SU-DHL-6 (cell line): Measurements from ENCODE around the gene TMED10.
"Not testable (repeated sequence)": the region's sequence is repeated elsewhere in the genome, so short reads cannot be mapped to it uniquely, and the experiment has no call there.

Experiments
- H2AFZ ChIP-seq: fragments of 200-600 bp; sonication (generic); 2 replicates; pipeline ENCODE4 v1.6.1; 2014; ENCODE audit warnings: low read depth, mild to moderate bottlenecking, moderate library complexity, mixed read lengths, antibody characterized with exemption, low read length; ENCODE audit not compliant: severe bottlenecking
- H3F3A ChIP-seq: fragments of 200-600 bp; shearing (Covaris generic); 2 replicates; pipeline ENCODE4 v1.6.0; 2016; ENCODE audit warnings: antibody characterized with exemption, mild to moderate bottlenecking; ENCODE audit not compliant: insufficient read depth
- H3K27ac ChIP-seq: fragments of 200-600 bp; sonication (generic); 2 replicates; pipeline ENCODE4 v1.5.1; 2016; ENCODE audit warnings: low read depth, mild to moderate bottlenecking, low read length, moderate library complexity, mixed read lengths
- H3K27me3 ChIP-seq: fragments of 200-600 bp; sonication (generic), shearing (Covaris generic); 2 replicates; pipeline ENCODE4 v1.6.0; 2014; ENCODE audit warnings: mild to moderate bottlenecking, low read length
- H3K36me3 ChIP-seq: fragments of 200-600 bp; sonication (generic); 2 replicates; pipeline ENCODE4 v1.6.1; 2014; ENCODE audit warnings: mild to moderate bottlenecking, low read length, mixed read lengths
- H3K4me2 ChIP-seq: fragments of 300-600, 200-600 bp; shearing (Covaris generic), sonication (generic); 2 replicates; pipeline ENCODE4 v1.6.0; 2014; ENCODE audit warnings: low read length, low read depth, mild to moderate bottlenecking; ENCODE audit not compliant: poor library complexity, severe bottlenecking
- H3K4me3 ChIP-seq: fragments of 200-600 bp; sonication (generic); 2 replicates; pipeline ENCODE4 v1.5.1; 2014; ENCODE audit warnings: antibody characterized with exemption, low read length, mild to moderate bottlenecking, mixed read lengths; ENCODE audit not compliant: insufficient read depth, poor library complexity, severe bottlenecking
- H3K79me2 ChIP-seq: fragments of 200-600 bp; sonication (generic); 2 replicates; pipeline ENCODE4 v1.6.1; 2014; ENCODE audit warnings: mild to moderate bottlenecking, low read length, moderate library complexity; ENCODE audit not compliant: insufficient read depth
- H3K9ac ChIP-seq: fragments of 200-600 bp; sonication (generic); 2 replicates; pipeline ENCODE4 v1.7.0; 2014; ENCODE audit warnings: mild to moderate bottlenecking, low read length
- H3K9me2 ChIP-seq: fragments of 200-600 bp; sonication (generic); replicated peaks from 2 replicates; pipeline ENCODE4 v1.6.1; 2014; ENCODE audit warnings: low read length; ENCODE audit not compliant: insufficient read depth
- H3K9me3 ChIP-seq: fragments of 200-600 bp; sonication (generic); 2 replicates; pipeline ENCODE4 v1.6.1; 2014; ENCODE audit warnings: low read length, mixed read lengths; ENCODE audit not compliant: insufficient read depth
- H4K20me1 ChIP-seq: fragments of 200-600 bp; sonication (generic); 2 replicates; pipeline ENCODE4 v1.6.1; 2014; ENCODE audit warnings: low read depth, mild to moderate bottlenecking, antibody characterized with exemption, low read length, moderate library complexity, mixed read lengths
- EZH2phosphoT487 ChIP-seq: fragments of 200-600 bp; sonication (generic), shearing (Covaris generic); conservative IDR thresholded peaks from 2 replicates; pipeline ENCODE4 v1.6.1; 2018; ENCODE audit warnings: mild to moderate bottlenecking, antibody characterized with exemption, low read length, moderate library complexity, mixed read lengths
- TF ChIP-seq, protein P1 (sequence below): fragments of 200-600 bp; sonication (generic); IDR thresholded peaks from one replicate; pipeline ENCODE4 v1.5.1; 2017; ENCODE audit warnings: antibody characterized with exemption, mild to moderate bottlenecking, low read length, moderate library complexity; ENCODE audit not compliant: insufficient read depth, poor library complexity, severe bottlenecking

TMED10 gene

DNA sequence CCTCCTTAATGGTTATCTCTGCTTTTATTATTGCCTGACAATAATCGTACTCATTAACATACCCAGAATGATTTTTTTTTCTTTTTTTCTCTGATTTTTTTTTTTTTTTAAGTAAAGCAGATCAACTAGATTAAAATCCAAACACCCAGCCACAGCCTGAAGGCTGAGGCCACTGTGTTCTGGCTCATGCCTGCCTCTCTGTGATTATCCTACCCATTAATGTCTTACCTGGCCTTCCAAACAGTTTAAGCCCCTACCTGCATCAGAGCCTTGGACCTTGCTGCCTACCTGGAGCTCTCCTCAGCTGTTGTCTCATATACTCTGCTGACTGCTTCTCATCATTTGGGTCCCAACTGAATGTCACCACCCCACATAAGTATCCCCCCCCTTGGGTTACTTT lies 6.8 kb upstream of the TMED10 start:
- no peaks in the 10 kb centered on the region for H3K79me2 ChIP-seq
- no peak overlapping the region for H3K4me2 ChIP-seq
- H3K9me3 ChIP-seq = no peaks in the 10 kb centered on the region
- H3K27ac ChIP-seq = no peak overlapping the region
- H4K20me1 ChIP-seq = no peaks in the 10 kb centered on the region
- no peaks in the 10 kb centered on the region for H3K27me3 ChIP-seq
- TF ChIP-seq, protein P1, sequence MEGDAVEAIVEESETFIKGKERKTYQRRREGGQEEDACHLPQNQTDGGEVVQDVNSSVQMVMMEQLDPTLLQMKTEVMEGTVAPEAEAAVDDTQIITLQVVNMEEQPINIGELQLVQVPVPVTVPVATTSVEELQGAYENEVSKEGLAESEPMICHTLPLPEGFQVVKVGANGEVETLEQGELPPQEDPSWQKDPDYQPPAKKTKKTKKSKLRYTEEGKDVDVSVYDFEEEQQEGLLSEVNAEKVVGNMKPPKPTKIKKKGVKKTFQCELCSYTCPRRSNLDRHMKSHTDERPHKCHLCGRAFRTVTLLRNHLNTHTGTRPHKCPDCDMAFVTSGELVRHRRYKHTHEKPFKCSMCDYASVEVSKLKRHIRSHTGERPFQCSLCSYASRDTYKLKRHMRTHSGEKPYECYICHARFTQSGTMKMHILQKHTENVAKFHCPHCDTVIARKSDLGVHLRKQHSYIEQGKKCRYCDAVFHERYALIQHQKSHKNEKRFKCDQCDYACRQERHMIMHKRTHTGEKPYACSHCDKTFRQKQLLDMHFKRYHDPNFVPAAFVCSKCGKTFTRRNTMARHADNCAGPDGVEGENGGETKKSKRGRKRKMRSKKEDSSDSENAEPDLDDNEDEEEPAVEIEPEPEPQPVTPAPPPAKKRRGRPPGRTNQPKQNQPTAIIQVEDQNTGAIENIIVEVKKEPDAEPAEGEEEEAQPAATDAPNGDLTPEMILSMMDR = no peak
- no peak for TF ChIP-seq EZH2phosphoT487
- no peak overlapping the region for H3K4me3 ChIP-seq
- H2AFZ ChIP-seq = no peak overlapping the region
- H3F3A ChIP-seq = no peaks in the 10 kb centered on the region
- no peak overlapping the region for H3K9ac ChIP-seq
- H3K9me2 ChIP-seq = no peaks in the 10 kb centered on the region
- no peaks in the 10 kb centered on the region for H3K36me3 ChIP-seq

DNA sequence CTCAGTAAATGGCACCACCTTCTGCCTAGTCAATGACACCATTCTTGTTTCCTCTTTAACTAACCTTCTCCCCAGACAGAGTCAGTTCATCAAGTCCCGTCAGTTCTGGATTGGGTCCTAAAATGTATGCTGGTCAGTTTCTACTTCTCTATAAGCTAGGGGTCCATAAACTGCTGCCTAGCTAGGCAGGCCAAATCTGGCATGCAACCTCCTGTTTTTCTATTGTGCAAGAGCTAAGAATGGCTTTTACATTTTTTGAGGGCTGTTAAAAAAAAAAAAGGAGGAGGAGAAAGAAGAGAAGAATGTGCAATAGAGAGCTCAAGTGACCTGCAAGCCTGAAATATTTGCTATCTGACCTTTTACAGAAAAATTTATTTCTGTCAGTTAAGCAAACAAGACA lies 6.4 kb upstream of the TMED10 start:
- no peak overlapping the region for H3K4me3 ChIP-seq
- no peak overlapping the region for H2AFZ ChIP-seq

DNA sequence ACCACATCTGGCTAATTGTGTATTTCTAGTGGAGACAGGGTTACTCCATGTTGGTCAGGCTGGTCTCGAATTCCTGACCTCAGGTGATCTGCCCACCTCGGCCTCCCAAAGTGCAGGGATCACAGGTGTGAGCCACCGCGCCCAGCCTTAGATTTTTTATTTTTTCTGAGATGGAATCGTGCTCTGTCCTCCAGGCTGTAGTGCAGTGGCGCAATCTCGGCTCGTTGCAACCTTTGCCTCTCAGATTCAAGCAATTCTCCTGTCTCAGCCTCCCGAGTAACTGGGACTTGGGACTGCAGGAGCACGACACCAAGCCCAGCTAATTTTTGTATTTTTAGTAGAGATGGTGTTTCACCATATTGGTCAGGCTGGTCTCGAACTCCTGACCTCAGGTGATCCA lies 5.8 kb upstream of the TMED10 start:
- not testable (repeated sequence) for H3K27me3 ChIP-seq, H3F3A ChIP-seq, H3K4me2 ChIP-seq, H3K4me3 ChIP-seq, H4K20me1 ChIP-seq, H3K9ac ChIP-seq, H3K79me2 ChIP-seq, H3K36me3 ChIP-seq, H3K27ac ChIP-seq, H3K9me2 ChIP-seq, H2AFZ ChIP-seq, H3K9me3 ChIP-seq

More for the DNA sequence above, 6.4 kb upstream of the TMED10 start:
- Histone ChIP-seq H3K4me2 (no peak overlapping the region), H3K9me3 (no peaks in the 10 kb centered on the region), H3F3A (no peaks in the 10 kb centered on the region), H3K27me3 (no peaks in the 10 kb centered on the region), H3K36me3 (no peaks in the 10 kb centered on the region), H3K9me2 (no peaks in the 10 kb centered on the region), H4K20me1 (no peaks in the 10 kb centered on the region), H3K9ac (no peak overlapping the region), H3K27ac (no peak overlapping the region), H3K79me2 (no peaks in the 10 kb centered on the region)
- TF ChIP-seq, protein P1 = no peak
- TF ChIP-seq EZH2phosphoT487 = no peak

DNA sequence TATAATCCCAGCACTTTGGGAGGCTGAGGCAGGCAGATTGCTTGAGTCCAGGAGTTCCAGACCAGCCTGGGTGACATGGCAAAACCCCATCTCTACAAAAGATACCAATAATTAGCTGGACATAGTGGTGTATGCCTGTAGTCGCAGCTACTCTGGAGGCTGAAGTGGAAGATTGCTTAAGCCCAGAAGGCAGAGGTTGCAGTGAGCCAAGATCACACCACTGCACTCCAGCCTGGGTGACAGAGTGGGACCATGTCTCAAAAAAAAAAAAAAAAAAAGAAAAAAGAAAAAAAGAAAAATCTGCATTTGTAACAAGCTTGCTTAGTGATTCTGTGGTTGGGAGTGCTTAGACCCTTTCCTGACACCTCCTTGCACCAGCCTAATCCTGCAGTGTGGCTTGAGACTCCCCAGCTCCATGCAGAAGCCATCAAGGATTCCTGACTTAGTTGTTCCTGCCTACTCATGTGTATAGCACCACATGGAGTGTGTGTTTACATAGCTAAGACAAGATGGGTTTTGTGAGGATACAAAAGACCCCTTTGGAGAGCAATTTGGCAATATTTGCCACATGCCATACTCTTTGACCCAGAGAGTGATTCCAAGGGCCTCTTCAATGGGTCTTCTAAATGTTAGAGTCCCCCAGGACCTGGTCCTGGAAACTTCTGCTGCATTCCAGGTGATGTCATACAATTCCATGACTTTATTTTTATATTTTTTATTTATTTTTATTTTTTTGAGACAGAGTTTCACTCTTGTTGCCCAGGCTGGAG lies 5.1 kb upstream of the TMED10 start:
- Histone ChIP-seq H4K20me1 (no peaks in the 10 kb centered on the region), H3K36me3 (no peaks in the 10 kb centered on the region), H3F3A (0 out of 2 replicates have a peak, but pooled peaks cover 3% of the 10 kb centered on the region), H3K9me2 (no peaks in the 10 kb centered on the region), H3K4me3 (no peak overlapping the region), H3K4me2 (no peak overlapping the region), H3K27ac (no peak overlapping the region), H3K9me3 (no peaks in the 10 kb centered on the region), H3K27me3 (no peaks in the 10 kb centered on the region), H2AFZ (no peak overlapping the region), H3K9ac (no peak overlapping the region), H3K79me2 (no peaks in the 10 kb centered on the region)
- no peak for TF ChIP-seq EZH2phosphoT487
- TF ChIP-seq, protein P1 = no peak
